ENCODE data around the gene DSG2.
"Not testable (repeated sequence)": the region's sequence is repeated elsewhere in the genome, so short reads cannot be mapped to it uniquely, and the experiment has no call there.

DSG2 gene

DNA sequence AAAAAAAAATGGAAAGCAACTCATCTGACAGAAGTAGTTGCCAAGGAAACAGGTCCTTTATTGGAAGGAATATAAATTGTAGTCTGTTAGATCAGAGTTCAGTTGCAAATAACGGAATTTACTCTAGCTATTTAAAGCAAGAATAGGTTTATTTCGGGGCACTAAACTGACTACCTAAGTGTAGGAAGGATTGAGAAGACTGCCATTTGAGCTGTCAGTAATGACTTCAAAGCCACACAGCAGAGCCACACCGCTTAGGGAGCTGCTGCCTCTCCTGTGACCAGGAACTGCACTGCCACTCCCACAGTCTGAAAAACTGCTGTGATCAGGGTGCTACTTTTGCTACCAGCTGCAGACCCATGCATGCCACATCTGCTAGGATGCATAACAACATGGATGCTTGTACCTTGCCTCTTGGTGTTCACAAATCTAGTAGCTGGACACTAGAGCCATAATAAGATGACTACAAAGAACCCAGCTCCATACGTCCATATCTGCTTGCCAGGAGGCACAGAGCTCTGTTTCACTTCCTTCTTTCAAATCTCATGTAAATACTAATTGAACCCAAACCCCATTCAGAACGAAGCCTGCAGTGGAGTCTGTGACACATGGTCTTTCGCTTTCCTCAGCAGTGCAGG, 2.2 kb downstream of the DSG2 start:
- no peak for DNase-seq (ENCODE audit: low read depth in 2 of 2)

DNA sequence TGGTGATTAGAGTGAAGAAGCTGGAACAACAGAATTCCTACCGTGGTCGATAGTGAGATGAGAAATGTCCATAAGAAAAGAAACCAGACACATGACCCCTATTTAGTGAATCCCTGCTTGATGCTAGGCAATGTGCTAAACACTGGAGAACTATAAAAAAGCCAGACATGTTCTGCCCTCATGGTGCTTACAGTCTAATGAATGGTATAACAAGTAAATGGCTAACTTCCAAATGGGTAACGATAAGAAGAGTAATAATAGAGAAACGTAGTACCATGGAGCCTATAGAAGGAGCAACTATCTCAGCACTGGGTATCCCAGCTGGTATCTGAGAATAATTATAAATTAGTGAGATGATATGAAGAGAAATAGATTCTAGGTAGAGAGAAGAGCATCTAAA, 5.0 kb downstream of the DSG2 start:
- DNase-seq (ENCODE audit: low read depth in 2 of 2), result no peak

GRCh38 chr18:31504455-31505147, 6.6 kb downstream of the DSG2 start:
- no peak for DNase-seq (ENCODE audit: low read depth in 2 of 2)

- no peak for DNase-seq (ENCODE audit: low read depth in 2 of 2)
These were observed 7.2 kb downstream of the DSG2 start for GRCh38 chr18:31505156-31505555.

- DNase-seq (ENCODE audit: low read depth in 2 of 2), result no peak
These were observed 8.2 kb downstream of the DSG2 start for GRCh38 chr18:31506024-31506742.

- not testable (repeated sequence) for DNase-seq (ENCODE audit: low read depth in 2 of 2)
These were observed 9.1 kb downstream of the DSG2 start for GRCh38 chr18:31507124-31507523.

- no peak for DNase-seq (ENCODE audit: low read depth in 2 of 2)
These were observed 10.8 kb downstream of the DSG2 start for GRCh38 chr18:31508781-31509180.

DNA sequence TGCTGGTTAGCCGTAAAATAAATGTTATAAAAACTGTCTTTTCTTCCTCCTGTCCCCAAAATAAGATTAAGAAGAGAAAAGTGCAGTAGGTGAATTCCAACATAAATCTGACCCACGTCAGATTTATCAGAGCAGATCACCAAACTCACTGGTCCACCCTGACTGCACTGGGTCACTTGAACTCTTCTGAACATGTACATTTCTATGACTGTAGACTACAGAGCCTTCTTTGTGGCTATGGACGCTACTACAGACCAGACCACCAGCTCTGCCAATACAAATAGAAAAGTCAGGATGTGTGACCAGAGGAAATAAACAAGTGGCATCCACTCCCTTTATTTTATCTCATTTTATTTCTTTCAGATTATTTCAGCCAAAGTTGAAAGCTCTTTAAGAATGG, 11.6 kb downstream of the DSG2 start:
- DNase-seq (ENCODE audit: low read depth in 2 of 2), result no peak

DNA sequence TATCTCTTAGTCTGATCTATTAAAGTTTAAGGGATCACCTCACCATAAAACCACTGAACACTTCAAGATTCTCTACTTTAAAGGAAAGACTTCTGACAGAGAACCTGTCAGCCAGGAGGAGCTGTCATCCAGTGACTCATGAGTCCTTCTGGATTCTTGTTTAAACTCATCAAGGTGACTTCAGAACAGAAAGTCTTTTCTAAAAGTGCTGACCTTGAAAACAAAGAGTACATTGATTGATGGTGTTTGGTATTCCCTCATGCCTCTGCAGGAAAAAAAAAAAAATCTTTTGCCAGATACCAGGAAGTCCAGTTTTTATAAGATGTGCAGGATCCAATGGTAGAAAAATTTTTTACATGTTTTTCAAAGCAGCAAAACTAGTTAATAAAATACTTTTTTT, 12.3 kb downstream of the DSG2 start:
- no peak for DNase-seq (ENCODE audit: low read depth in 2 of 2)

DNA sequence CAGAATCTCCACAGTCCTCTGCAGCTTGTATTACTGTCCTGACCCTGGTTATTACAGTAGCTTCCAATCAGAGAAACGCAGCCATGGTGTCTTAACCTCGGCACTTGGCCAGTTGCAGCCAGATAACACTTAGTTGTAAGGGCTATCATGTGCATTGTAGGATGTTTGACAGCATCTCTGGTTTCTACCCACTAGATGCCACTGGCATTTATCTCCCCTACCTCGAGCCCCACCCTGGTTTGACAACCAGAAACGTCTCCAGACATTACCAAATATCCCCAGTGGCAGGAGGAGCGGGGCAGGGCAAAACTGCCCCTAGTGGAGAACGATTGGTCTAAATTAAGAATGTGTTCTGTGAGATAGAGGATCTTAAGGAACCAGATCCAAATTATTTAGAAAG, 13.1 kb downstream of the DSG2 start:
- DNase-seq (ENCODE audit: low read depth in 2 of 2), result no peak

GRCh38 chr18:31512203-31512764, 14.3 kb downstream of the DSG2 start:
- DNase-seq (ENCODE audit: low read depth in 2 of 2), result no peak

DNA sequence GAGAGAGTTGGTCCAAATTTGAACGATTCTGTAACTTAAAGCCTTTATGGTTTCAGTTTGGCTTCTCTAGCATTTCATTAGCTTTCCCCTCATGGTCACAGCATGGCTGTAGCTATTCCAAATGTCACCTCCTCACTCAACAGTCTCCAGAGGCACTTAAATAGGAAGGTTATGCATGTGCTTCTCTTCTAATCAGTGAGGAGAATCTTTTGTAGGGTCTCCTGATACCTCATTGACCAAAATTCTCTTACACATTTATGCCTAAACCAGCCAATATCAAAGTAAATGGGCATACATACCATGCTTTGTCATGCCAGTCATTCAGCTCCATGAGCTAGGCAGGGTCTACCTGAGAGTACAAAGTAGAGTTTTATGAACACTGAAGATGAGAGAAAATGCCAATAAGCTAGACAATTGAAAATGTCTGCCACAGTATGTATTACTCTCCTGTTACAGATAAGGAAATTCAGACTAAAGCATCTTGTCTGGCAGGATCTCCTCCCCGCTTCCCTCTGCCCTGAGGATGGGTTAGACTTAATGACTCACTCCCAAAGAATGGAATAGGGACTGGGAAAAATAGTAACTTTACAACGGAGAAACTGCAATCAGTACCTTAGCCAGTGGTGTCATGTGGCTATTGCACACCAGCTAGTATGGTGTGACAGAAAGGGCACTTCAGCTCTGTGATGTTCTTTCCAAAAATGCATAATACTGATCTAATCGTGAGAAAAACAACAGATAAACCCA, 15.4 kb downstream of the DSG2 start:
- no peak for DNase-seq (ENCODE audit: low read depth in 2 of 2)

DNA sequence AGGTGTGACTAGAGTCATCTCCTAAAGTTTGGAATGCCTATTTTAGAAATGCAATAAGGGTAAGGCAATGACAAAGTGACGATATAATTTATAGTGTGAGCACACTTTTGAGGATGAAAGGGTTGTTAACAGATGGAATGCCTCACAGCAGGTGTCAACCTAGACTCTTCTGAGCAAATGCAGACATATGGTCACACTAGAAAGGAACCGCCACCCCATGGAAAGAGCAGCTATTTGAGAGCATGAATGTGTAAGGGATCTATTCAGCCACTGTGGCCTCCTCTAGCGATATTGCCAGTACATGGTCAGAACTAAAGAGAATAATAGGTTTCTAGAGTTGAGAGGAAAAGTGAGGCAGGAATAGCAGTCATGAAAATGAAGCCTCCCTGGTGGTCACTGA, 18.5 kb downstream of the DSG2 start:
- no peak for DNase-seq (ENCODE audit: low read depth in 2 of 2)

GRCh38 chr18:31526374-31526773, 28.4 kb downstream of the DSG2 start:
- no peak for DNase-seq (ENCODE audit: low read depth in 2 of 2)

- DNase-seq (ENCODE audit: low read depth in 2 of 2), result no peak
These were observed 35.3 kb downstream of the DSG2 start for GRCh38 chr18:31533236-31533635.

DNA sequence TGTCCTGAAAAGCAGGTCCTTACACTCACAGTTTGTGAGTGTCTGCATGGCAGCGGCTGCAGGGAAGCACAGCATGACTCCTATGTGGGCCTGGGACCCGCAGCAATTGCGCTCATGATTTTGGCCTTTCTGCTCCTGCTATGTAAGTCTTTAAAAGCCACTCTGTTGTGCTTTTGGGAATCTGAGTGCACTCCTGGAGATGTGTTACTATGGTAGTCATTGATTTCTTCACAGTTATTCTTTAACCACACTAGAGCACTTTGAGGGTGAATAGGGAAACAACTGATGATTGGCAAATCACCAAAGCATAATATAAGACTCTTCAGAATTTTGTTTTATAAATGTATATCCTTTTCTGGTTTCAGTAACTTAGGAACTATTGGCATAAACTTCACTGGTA, 40.9 kb downstream of the DSG2 start:
- DNase-seq (ENCODE audit: low read depth in 2 of 2), result no peak

GRCh38 chr18:31546476-31546875, 48.5 kb downstream of the DSG2 start:
- DNase-seq (ENCODE audit: low read depth in 2 of 2), result no peak

GRCh38 chr18:31548853-31549252, 50.9 kb downstream of the DSG2 start:
- DNase-seq (ENCODE audit: low read depth in 2 of 2), result no peak

DNA sequence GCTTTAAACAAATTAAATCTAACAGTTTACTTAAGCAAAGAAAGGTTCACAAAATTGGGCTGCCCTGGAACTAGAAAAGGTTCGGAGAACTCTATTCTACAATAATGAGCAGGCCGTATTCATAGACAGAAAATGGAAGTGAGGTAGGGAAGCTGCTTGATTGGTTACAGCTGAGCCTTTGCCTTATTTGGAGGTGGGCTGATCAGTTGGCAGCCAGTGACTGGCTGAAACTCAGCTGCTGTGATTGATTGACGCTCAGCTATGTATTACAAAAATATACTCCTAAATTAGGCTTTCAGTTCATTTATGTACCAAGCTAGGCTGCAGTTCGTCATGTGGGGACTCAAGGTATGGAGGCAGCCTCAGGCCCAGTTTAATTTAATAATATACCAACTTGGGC, 51.4 kb downstream of the DSG2 start:
- DNase-seq (ENCODE audit: low read depth in 2 of 2), result no peak

- DNase-seq (ENCODE audit: low read depth in 2 of 2), result no peak
These were observed 53.9 kb downstream of the DSG2 start for GRCh38 chr18:31551883-31552282.

GRCh38 chr18:31553800-31554199, 55.8 kb downstream of the DSG2 start:
- DNase-seq (ENCODE audit: low read depth in 2 of 2), result no peak

DNA sequence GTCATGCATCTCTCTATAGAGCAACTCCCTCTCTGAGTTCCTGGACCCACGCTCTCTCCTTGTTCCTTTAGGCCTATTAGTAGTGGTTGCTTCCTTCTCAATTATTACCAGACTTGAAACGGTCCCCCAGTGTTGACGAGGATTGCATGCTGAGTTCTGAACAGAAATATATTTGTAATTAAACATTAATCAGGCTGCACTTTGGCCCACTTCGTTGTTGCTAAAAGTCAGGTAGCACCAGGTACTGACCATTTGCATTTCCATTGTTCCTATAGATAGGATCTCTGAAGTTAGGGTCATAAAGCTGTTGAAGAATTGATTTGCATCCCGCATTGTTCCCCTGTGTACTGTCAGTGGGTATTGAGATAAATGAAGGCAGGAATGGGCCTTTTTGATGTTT, 56.8 kb downstream of the DSG2 start:
- DNase-seq (ENCODE audit: low read depth in 2 of 2), result no peak
